SK-N-SH treated with all-trans-retinoic acid at 6 μM for 48 hours (cell line): ENCODE measurements around the gene TMEM114.

ENCODE experiments used
- ATAC-seq: fragments of 200-7000 bp; cut with Tn5 transposase; 3 replicates; pipeline ENCODE4 v1.9.1; 2020; ENCODE audit warnings: mild to moderate bottlenecking, moderate library complexity
- ARNTL ChIP-seq: fragments of 450-650 bp; formaldehyde crosslinking; IDR thresholded peaks from 2 replicates; pipeline ENCODE4 v1.5.0; 2020; ENCODE audit warnings: low read depth, mild to moderate bottlenecking, moderate library complexity, borderline replicate concordance
- BACH2 ChIP-seq: fragments of 250-450 bp; sonication (Bioruptor Pico); IDR thresholded peaks from 2 replicates; pipeline ENCODE4 v1.9.0; 2021; ENCODE audit warnings: mild to moderate bottlenecking, borderline replicate concordance
- CSDC2 ChIP-seq: fragments of 250-450 bp; sonication (Bioruptor Pico); IDR thresholded peaks from 2 replicates; pipeline ENCODE4 v1.5.0; 2020; ENCODE audit warnings: mild to moderate bottlenecking, moderate library complexity
- CSRNP3 ChIP-seq: fragments of 250-450 bp; sonication (Bioruptor Pico); IDR thresholded peaks from 2 replicates; pipeline ENCODE4 v1.5.1; 2021; ENCODE audit warnings: mild to moderate bottlenecking, moderate library complexity
- ESRRG ChIP-seq: fragments of 250-450 bp; sonication (Bioruptor Pico); IDR thresholded peaks from 2 replicates; pipeline ENCODE4 v1.6.1; 2021; ENCODE audit warnings: mild to moderate bottlenecking
- GLIS3 ChIP-seq: fragments of 250-450 bp; sonication (Bioruptor Pico); IDR thresholded peaks from 2 replicates; pipeline ENCODE4 v1.5.0; 2020; ENCODE audit warnings: mild to moderate bottlenecking, moderate library complexity
- ISL1 ChIP-seq: fragments of 250-450 bp; sonication (Bioruptor Pico); IDR thresholded peaks from 2 replicates; pipeline ENCODE4 v2.1.2; 2022; ENCODE audit warnings: mild to moderate bottlenecking, moderate library complexity
- OSR1 ChIP-seq: fragments of 250-450 bp; sonication (Bioruptor Pico); IDR thresholded peaks from 2 replicates; pipeline ENCODE4 v1.8.0; 2022; ENCODE audit warnings: moderate library complexity, mild to moderate bottlenecking, inconsistent platforms
- PATZ1 ChIP-seq: fragments of 250-450 bp; sonication (Bioruptor Pico); IDR thresholded peaks from 2 replicates; pipeline ENCODE4 v1.8.0; 2020; ENCODE audit warnings: mild to moderate bottlenecking, moderate library complexity, borderline replicate concordance
- PPARA ChIP-seq: fragments of 250-450 bp; sonication (Bioruptor Pico); IDR thresholded peaks from 2 replicates; pipeline ENCODE4 v1.5.0; 2020; ENCODE audit warnings: mild to moderate bottlenecking, borderline replicate concordance
- RARB ChIP-seq: fragments of 250-450 bp; sonication (Bioruptor Pico); IDR thresholded peaks from 2 replicates; pipeline ENCODE4 v1.8.0; 2021; ENCODE audit warnings: mild to moderate bottlenecking, moderate library complexity
- SNAI2 ChIP-seq: fragments of 250-450 bp; sonication (Bioruptor Pico); IDR thresholded peaks from 2 replicates; pipeline ENCODE4 v1.5.0; 2020; ENCODE audit warnings: mild to moderate bottlenecking, moderate library complexity
- TCF4 ChIP-seq: fragments of 250-450 bp; sonication (Bioruptor Pico); IDR thresholded peaks from 2 replicates; pipeline ENCODE4 v1.8.0; 2021; ENCODE audit warnings: mild to moderate bottlenecking, moderate library complexity, borderline replicate concordance
- TOX ChIP-seq: fragments of 250-450 bp; sonication (Bioruptor Pico); IDR thresholded peaks from 2 replicates; pipeline ENCODE4 v1.8.0; 2021; ENCODE audit warnings: mild to moderate bottlenecking, moderate library complexity, borderline replicate concordance
- TSHZ2 ChIP-seq: fragments of 250-450 bp; sonication (Bioruptor Pico); IDR thresholded peaks from 2 replicates; pipeline ENCODE4 v1.5.0; 2020; ENCODE audit warnings: mild to moderate bottlenecking, moderate library complexity
- ZC3H10 ChIP-seq: fragments of 250-450 bp; sonication (Bioruptor Pico); IDR thresholded peaks from 2 replicates; pipeline ENCODE4 v1.5.1; 2021; ENCODE audit warnings: mild to moderate bottlenecking, moderate library complexity
- ZFP30 ChIP-seq: fragments of 450-650 bp; formaldehyde crosslinking; IDR thresholded peaks from 2 replicates; pipeline ENCODE4 v1.5.0; 2022; ENCODE audit warnings: mild to moderate bottlenecking, moderate library complexity
- ZNF565 ChIP-seq: fragments of 450-650 bp; formaldehyde crosslinking; conservative IDR thresholded peaks from 2 replicates; pipeline ENCODE4 v1.5.0; 2020; ENCODE audit warnings: low read depth, mild to moderate bottlenecking, moderate library complexity
- ZNF70 ChIP-seq: fragments of 450-650 bp; formaldehyde crosslinking; IDR thresholded peaks from 2 replicates; pipeline ENCODE4 v1.5.0; 2020; ENCODE audit warnings: mild to moderate bottlenecking, moderate library complexity
- ZNF8 ChIP-seq: fragments of 450-650 bp; formaldehyde crosslinking; IDR thresholded peaks from 2 replicates; pipeline ENCODE4 v1.5.0; 2020; ENCODE audit warnings: mild to moderate bottlenecking, moderate library complexity
- TF ChIP-seq, protein P1 (sequence below): fragments of 250-450 bp; sonication (Bioruptor Pico); IDR thresholded peaks from 2 replicates; pipeline ENCODE4 v1.5.1; 2020; ENCODE audit warnings: low read depth, mild to moderate bottlenecking, moderate library complexity
- TF ChIP-seq, protein P2 (sequence below): fragments of 250-450 bp; sonication (Bioruptor Pico); IDR thresholded peaks from 2 replicates; pipeline ENCODE4 v1.8.0; 2021; ENCODE audit warnings: low read depth, mild to moderate bottlenecking, moderate library complexity, borderline replicate concordance

Gene TMEM114

DNA sequence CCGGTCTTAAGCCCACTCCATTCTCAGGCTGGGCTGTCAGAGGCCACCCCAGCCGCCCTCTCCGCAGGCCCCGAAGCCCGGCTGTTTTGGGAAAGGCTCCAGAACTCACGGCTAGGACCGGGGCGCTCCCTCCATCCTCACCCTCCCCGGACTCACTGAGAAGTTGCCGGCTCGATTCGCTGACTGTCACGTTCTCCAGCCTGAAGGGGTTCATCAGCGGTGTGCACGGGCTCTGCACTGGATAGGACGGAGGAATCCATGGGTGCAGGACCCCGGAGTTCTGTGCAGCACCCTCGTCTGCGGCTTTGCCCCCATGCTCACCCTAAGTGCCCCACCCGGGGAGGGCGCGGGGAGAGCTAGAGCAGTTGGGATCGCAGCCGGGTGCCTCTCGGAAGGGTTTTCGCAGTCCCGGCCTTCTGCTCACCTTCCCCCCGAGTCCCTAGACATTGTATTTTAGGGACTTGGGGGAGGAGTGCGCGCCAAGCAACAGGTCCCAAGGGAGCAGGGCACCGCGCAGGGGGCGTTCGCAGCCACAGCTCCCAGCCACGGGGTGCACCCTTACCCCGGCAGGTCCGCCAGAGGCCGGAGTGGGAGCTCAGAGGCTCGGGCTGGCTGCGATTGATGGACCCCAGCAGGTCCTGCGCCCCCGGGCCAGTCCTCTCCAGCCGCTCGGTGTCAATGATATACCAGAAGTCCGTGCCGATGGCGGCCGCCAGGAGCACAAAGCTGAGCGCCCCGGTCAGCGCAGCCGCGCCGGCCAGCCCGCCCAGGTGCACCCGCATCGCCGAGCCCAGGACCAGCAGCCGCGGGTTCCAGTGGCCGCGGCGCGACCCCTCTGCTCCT lies 1.0 kb downstream of the TMEM114 start:
- no peak for ATAC-seq
- TF ChIP-seq ZFP30 (CRISPR knock-in tag) (no peak), ISL1 (CRISPR knock-in tag) (no peak), RARB (CRISPR knock-in tag) (no peak), ZNF8 (CRISPR knock-in tag) (no peak), PPARA (CRISPR knock-in tag) (no peak), OSR1 (no peak), ZNF565 (CRISPR knock-in tag) (no peak), CSDC2 (no peak), GLIS3 (no peak), ESRRG (CRISPR knock-in tag) (no peak), CSRNP3 (CRISPR knock-in tag) (no peak), TSHZ2 (CRISPR knock-in tag) (no peak), PATZ1 (CRISPR knock-in tag) (no peak), SNAI2 (no peak), ARNTL (no peak), TOX (no peak), TCF4 (CRISPR knock-in tag) (no peak)
- TF ChIP-seq, protein P1, sequence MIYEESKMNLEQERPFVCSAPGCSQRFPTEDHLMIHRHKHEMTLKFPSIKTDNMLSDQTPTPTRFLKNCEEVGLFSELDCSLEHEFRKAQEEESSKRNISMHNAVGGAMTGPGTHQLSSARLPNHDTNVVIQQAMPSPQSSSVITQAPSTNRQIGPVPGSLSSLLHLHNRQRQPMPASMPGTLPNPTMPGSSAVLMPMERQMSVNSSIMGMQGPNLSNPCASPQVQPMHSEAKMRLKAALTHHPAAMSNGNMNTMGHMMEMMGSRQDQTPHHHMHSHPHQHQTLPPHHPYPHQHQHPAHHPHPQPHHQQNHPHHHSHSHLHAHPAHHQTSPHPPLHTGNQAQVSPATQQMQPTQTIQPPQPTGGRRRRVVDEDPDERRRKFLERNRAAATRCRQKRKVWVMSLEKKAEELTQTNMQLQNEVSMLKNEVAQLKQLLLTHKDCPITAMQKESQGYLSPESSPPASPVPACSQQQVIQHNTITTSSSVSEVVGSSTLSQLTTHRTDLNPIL (CRISPR knock-in tag) = no peak
- TF ChIP-seq, protein P2, sequence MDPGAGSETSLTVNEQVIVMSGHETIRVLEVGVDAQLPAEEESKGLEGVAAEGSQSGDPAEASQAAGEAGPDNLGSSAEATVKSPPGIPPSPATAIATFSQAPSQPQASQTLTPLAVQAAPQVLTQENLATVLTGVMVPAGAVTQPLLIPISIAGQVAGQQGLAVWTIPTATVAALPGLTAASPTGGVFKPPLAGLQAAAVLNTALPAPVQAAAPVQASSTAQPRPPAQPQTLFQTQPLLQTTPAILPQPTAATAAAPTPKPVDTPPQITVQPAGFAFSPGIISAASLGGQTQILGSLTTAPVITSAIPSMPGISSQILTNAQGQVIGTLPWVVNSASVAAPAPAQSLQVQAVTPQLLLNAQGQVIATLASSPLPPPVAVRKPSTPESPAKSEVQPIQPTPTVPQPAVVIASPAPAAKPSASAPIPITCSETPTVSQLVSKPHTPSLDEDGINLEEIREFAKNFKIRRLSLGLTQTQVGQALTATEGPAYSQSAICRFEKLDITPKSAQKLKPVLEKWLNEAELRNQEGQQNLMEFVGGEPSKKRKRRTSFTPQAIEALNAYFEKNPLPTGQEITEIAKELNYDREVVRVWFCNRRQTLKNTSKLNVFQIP = no peak

DNA sequence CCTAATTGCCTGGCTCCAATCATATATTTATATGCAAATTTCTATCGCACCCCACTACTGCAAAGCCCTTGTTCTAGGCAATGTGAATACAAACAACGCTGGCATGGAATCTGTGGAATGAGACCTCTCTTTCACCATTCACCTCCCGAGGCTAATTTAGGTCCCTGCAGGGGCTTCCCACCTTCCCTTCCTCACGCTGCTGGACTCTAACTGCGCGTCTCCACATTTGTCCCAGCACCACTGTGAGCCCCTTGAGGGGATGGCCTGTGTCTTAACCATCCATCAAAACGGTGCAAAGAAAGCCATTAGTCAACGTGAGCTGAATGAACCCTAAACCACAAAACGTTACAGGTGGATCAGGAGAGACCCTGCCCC lies 1.6 kb downstream of the TMEM114 start:
- TF ChIP-seq ZNF70 = no peak
- TF ChIP-seq ZNF8 (CRISPR knock-in tag) = no peak
- no peak for TF ChIP-seq ZNF565 (CRISPR knock-in tag)
- no peak for TF ChIP-seq TOX
- no peak for TF ChIP-seq PATZ1 (CRISPR knock-in tag)
- TF ChIP-seq, protein P1 (CRISPR knock-in tag) = no peak
- no peak for TF ChIP-seq ZC3H10
- TF ChIP-seq BACH2 (CRISPR knock-in tag) = no peak
- TF ChIP-seq CSDC2 = no peak
- no peak for TF ChIP-seq RARB (CRISPR knock-in tag)
- TF ChIP-seq GLIS3 = no peak
- no peak for TF ChIP-seq ARNTL
- TF ChIP-seq OSR1 = no peak
- TF ChIP-seq, protein P2 = no peak
- no peak for TF ChIP-seq ISL1 (CRISPR knock-in tag)
- ATAC-seq = no peak
